NCI-H2107 treated with DMSO at 0.1 percent for 48 hours (cell line): Measurements from ENCODE around the gene PEBP1.

Experiments used
- DNase-seq: peaks from one replicate; lab custom pipeline; 2025; ENCODE audit not compliant: unreplicated experiment; lab: John Stamatoyannopoulos, UW

PEBP1 gene

DNA sequence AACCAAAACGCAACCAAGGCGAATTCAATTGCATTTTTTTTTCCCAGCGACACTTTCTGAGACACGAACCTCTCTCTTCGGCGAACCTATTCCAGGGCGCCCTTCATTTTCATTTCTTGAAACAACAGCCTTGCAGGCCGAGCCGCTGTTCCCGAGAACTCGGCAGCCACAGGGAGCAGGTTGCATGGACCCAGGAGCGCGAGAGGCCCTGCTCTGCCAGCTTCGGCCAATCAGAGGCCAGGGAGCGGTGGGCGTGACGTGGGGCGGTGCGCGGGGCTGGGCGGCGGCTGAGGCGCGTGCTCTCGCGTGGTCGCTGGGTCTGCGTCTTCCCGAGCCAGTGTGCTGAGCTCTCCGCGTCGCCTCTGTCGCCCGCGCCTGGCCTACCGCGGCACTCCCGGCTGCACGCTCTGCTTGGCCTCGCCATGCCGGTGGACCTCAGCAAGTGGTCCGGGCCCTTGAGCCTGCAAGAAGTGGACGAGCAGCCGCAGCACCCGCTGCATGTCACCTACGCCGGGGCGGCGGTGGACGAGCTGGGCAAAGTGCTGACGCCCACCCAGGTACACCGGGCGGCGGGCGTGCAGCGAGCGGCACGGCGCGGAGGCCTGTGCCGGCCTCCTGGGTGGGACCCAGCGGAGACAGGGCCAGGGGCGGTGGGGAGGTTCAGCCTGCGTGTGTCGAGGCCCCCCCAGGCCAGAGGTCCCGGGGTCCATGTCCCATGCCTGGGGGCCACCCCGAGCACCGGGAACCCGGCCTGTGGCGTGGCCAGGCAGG, at the start of gene PEBP1:
TSS of gene PEBP1 (plus strand) at position 337 of the 771 bp plus-strand sequence. CDS start at position 423, 86 bp downstream.
- peak; percentile 90 for DNase-seq

DNA sequence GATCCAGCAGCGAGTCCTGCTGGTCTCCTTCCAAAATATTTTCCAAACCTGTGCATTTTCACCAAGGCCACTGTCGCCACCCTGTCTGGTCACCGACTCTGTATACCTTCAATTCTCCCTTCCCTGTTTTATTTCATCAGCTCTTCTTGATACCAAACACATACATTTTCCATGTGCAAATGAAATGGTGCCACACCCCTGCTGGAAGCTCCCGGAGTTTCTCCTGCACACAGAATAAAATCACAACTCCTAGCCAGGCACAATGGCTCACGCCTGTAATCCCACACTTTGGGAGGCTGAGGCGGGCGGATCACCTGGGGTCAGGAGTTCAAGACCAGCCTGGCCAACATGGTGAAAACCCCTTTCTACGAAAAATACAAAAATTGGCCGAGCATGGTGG, 46.1 kb upstream of the PEBP1 start:
- no peak for DNase-seq

DNA sequence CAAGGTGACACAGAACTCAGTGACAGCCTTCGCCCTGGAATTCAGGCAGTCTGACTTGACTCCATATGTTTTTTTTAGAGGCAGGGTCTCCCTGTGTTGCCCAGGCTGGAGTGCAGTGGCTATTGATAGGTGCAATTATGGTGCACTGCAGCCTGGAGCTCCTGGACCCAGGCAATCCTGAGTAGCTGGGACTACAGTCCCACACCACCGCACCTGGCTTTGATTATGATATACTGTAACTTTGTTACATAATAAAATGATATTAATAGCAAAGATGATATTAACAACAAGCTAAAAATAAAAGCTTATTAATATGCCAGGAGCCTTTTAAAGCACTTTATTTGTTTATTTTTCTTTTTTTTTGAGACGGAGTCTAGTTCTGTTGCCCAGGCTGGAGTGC, 41.9 kb upstream of the PEBP1 start:
- DNase-seq, result no peak

DNA sequence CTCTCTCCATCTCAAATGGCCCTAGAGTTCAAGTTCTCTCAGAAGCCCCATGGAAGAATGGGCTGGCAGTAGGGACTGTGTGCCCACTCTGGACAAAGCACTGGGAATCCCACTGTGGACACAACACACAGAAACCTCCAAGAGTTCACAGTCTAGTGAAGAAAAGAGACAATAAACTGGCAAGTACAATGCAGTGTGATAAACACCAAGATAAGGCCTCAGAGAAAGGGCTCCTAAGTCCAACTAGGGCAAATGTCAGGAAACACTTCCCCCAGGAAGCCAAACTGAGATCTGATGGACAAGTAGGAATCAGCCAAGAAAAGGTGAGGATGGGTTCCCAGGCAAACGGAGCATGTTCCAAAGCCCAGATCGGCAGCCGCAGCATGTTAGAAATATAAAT, 37.5 kb upstream of the PEBP1 start:
- DNase-seq, result no peak

DNA sequence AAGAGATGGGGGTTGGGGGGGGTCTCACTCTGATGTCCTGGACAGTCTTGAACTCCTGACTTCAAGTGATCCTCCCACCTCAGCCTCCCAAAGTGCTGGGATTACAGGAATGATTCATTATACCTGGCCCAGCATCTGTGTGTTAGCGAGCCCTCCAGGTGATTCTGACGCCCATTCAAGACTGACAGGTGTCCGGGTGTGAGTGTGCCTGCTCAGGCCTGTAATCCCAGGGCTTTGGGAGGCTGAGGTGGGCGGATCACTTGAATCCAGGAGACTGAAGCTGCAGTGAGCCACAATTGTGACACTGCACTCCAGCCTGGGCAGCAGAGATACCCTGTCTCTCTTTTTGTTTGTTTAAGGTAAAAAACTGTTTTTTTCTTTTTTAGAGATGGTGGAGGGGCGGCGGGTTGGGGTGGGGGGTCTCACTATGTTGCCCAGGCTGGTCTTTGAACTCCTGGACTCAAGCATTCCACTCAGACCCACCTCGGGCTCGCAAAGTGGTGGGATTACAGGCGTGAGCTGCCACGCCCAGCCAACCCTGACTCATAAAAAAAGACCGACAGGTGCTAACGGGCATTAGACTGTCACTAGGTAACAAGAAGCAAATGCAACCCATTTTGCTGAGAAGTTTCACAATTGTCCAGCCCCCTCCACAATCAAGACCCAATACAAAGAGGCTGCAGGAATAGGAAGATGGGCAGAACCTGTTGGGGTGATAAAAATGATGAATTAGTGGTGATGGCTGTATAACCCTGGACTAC, 36.8 kb upstream of the PEBP1 start:
- peak; percentile 19 for DNase-seq

DNA sequence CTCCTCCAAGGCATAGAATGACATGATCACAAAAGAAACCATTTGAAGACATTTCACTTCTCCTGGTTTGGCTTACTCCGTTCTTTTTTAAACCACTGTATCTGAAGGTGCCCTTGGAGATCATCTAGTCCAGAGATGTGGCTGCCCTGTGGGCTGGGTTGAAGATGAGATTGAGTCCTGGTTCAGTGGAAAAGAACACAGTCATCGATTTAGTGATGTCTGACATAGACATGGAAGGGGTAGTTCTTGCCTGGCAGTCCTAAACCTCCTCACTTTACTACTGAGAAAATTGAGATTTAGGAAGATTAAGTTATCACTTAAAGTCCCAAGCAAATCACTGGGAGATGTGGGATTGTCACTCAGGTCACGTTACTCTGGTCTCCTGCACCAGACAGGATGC, 34.9 kb upstream of the PEBP1 start:
- DNase-seq, result no peak

DNA sequence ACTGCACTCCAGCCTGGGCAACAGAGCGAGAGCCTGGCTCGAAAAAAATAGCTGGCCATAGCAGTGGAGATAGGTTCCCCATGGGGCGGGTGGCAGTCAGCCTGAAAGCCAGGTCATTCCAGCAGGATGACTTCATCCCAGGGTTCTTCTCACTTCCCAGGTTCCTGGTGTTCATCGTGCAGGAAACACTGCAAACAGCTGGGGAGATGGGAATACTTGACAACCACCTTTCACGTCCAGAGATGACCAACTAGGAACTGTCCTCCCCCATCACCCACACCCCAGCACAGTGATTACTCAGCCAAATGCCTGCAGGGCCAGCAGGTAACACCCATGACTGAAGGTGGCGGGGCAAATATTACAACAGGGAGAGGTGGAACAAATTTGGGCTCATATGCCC, 33.9 kb upstream of the PEBP1 start:
- DNase-seq, result no peak

DNA sequence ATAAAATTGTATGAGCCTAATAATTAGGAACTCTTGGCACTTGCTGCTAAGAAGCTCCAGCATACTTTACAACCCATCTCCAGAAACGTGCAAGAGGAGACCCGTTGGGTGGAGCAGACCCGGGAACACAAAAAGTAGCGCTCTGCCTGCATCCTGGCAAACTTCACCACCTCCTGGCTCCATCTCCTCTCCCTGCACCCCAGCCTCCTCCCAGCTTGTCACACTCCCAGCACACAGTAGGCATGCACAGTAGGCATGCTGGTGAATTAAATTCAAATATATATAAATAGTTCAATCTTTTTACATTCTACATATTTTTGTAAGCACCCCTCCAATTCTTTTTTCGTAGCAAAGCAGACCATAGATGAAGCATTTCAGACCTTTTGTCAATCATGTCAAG, 33.3 kb upstream of the PEBP1 start:
- no peak for DNase-seq

DNA sequence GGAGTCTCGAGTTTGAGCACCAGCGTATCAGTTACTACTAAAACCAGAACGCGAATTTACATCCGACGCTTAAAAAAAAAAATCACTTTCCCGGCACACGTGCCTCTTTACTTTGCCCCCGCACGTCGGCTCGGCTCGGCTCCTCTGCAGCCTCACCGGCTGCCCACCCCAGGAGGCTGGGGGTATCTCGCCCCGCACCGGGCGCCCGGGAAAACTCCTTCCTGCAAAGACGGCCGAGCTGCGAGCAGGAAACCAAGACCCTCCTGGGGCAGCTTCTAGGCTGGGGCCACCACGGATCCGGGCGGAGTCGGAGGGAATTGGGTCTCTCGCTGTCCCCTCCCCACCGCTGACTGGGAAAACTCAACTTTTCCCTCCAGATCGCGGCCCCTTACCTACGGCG, 32.7 kb upstream of the PEBP1 start:
- DNase-seq, result peak; percentile 50

DNA sequence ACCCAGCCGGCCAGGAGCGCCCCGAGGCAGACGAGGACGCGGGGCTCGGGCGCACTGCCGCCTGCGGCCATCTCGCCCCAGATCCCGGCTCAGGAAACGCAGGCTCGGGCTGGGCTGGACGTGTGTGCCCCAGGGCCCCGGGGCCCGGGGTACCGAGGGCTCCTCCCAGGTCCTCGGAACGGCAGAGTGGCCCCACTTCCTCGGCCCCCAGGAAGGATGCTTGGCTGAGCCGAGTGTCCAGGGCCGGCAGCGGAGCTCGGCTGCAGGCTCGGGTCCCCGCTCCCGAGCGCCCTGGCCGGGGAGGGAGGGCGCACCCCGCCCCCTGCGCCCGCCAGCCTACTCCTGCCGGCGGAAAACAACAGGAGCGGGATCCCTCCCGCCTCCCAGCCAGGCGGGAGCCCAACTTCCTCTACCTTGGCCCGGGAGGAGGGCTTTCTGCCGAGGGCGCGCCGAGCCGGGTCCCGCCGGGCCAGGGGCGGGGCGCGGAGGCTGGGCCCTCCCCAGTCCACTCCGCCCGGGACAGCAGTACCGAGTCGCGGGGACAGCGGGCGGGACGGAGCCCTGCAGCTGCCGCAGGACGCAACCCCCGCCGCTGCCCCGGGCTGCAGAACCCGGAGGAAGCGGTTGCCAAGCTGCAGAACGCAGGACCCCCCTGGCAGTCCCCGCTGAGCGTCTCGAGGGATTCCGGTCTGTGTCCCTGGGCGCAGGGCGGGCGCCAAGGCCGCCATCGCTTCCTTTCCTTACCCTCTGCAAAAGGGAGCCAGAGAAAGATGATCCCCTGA, 32.1 kb upstream of the PEBP1 start, which contains the start of gene VSIG10:
TSS of gene VSIG10 (minus strand) at position 411 of the 782 bp plus-strand sequence. CDS start at position 71, 340 bp downstream.
- peak; percentile 68 for DNase-seq

DNA sequence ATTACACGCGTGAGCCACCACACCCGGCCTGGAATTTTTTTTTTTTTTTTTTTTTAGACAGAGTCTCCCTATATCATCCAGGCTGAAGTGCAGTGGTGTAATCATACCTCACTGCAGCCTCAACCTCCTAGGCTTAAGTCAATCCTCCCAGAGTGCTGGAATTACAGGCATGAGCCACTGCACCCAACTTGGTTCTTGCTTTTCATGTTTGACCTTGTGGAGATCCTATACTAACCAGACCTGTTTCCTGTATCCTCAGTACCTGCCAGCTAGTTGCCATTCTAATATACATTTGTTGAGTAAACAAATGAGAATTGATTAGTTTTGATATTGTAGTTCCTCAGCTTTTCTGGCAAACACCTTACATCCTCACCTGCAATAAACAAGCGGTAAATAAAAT, 28.9 kb upstream of the PEBP1 start:
- DNase-seq, result no peak

DNA sequence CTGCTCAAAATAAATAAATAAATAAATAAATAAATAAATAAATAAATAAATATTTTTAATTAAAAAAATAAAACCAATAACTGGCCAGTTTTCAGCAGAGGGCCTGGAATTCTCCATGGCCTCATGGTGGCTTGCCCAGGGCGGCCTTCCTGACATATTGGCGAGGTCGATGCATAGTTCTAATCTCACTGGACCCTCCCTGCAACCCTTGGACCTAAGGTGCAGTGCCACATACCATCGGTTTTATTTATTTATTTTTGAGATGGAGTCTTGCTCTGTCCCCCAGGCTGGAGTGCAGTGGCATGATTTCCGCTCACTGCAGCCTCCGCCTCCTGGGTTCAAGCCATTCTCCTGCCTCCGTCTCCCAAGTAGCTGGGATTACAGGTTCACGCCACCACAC, 28.2 kb upstream of the PEBP1 start:
- DNase-seq, result no peak

DNA sequence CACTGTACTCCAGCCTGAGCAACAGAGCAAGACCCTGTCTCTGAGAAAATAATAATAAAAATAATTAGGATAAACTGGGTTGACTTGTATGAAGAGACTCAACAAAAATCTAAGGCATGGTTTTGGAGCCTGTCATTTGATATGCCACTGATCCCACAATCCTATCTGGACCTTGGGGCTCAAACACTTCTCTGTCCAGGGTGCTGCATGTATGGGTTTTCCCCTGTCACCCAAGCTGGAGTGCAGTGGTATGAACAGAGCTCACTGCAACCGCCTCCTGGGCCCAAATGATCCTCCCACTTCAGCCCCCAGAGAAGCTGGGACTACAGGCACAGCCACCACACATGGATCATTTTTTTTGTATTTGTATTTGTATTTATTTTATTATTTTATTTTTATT, 26.8 kb upstream of the PEBP1 start:
- DNase-seq, result no peak

DNA sequence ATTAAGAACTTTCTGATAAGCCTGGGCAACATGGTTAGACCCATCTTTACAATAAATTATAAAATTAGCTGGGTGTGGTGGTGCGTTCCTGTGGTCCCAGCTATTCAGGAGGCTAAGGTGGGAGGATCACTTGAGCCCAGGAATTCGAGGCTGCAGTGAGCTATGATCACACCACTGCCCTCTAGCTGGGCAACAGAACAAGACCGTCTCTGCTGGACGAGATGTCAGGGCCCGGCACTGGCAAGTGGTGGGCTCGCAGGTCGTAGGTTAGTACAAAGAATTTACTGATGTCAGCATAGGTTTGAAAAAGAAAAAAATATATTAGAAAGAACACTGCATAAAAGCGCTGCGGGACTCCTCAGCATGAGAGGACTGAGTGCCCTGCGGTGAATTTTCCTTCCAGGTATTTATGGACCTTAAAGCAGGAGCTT, 16.5 kb upstream of the PEBP1 start:
- DNase-seq, result no peak

DNA sequence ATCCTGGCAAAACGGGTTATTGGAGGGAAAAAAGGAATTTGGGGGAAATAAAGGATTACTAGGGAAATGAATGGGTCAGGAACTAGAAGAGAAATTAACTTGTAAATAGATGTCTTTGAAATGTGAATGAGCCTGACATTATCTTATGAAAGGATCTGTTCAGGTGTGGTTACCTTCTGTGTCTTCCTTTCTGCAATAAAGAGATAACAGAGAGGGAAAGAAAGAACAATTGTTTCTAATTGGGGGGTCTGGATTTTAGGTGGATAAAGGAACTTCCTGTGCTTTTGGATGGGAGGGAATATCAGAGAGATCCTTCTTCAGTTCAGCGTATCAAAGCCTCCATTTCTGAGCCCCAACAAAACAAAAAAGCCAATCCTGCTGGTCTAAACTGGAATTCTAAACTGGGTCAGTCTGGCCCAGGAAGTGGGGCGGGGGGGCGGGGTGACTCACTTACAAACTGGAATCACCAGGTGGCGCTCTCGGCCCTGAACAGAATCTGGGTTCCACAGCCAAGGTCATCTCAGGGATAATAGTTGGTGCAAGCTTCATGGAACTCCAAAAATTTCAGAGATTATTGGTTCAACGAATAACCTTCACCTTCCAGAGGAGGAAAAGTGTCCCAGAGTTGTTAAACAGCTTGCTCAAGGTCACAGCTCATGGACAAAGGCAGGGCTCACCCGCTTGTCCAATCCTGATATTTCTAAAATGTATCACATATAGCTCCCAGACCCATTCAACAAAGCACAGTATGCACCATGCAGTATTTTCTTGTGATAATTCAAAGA, 15.2 kb upstream of the PEBP1 start:
- DNase-seq, result peak; percentile 74

DNA sequence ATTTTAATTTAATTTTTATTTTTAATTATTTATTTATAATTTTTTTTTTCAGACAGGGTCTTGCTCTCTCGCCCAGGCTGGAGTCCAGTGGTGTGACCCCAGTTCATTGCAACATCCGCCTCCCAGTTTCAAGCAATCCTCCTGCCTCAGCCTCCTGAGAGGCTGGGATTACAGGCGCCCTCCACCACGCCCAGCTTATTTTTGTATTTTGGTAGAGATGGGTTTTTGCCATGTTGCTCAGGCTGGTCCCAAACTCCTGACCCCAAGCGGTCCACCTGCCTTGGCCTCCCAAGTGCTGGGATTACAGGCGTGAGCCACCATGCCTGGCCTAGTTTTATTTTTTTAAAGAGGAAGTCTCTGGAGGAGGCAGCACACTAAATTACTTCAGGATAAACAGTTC, 13.7 kb upstream of the PEBP1 start:
- DNase-seq, result no peak

DNA sequence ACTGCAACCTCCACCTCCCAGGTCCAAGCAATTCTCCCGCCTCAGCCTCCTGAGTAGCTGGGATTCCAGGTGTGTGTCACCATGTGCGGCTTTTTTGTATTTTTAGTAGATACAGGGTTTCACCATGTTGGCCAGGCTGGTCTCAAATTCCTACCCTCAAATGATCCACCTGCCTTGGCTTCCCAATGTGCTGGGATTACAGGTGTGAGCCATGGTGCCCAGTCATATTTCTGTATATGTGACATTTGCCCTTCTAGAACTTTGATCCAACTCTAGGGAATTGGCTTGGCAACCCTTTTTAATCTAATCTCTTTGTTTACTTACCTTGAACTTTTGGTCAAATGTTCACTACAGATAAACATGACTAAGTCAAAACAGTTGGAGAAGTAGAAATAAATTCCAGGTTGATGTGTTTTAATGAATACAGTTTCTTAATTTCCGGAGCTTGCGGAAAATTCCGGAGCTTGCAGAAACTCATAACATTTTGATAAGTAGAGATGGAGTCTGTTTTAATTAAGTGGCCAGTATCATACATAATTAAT, 11.5 kb upstream of the PEBP1 start:
- DNase-seq, result no peak

DNA sequence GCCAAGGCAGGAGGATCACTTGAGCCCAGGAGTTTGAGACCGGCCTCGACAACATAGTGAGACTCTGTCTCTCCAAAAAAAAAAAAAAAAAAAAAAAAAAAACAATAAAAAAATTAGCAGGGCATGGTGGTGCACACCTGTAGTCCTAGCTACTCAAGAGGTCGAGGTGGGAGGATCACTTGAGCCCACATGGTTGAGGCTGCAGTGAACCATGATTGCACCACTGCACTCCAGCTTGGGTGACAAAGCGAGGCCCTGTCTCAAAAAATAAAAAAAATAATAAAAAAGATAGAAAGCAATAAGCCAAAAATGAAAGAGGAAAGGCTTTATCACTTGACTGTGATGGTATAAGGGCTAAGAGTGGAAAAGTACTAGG, 10.2 kb upstream of the PEBP1 start:
- no peak for DNase-seq

DNA sequence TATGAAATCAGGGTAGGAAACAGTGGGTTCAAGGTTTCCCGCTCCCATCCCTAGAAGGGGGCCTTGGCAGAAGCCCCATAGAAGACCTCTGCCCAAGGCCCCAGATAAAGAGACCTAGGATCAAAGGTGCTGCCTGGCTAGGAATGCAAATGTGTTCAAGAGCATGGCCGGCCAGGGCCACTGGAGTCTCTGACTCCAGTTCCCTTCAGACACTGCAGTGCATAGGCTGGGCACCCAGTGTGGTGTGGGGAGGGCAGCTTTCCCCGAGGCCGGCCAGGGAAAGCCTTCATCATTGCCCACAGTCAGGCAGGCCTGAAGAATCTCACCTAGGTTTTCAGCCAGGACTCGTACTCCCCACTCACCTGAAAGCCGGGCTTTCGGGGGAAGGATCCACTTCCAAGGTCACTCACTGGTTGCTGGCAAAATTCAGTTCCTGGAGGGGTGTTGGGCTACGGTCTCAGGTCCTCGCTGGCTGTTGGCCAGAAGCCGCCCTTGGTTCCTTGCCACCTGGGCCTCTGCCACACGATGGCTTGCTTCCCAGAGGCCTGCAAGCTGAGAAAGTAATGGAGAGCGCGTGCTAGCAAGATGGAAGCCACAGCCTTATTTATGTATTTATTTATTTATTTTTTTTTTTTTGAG, 9.7 kb upstream of the PEBP1 start:
- DNase-seq, result no peak

DNA sequence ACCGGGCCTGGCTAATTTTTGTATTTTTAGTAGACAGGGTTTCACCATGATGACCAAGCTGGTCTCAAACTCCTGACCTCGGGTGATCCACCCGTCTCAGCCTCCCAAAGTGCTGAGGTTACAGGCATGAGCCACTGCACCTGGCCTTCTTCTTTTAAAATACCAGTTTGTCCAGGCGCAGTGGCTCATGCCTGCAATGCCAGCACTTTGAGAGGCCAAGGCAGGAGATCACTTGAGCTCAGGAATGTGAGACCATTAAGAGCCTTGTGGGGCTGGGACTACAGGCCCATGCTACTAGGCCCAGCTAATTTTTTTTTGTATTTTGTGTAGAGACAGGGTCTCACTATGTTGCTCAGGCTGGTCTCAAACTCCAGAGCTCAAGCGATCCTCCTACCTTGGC, 8.1 kb upstream of the PEBP1 start:
- DNase-seq, result no peak
